Activated CD8-positive, alpha-beta T cell treated with anti-CD3 and anti-CD28 coated beads, Interleukin-2, amount 10 ng/mL, durations not matched to agents 7 days and 5 days (primary cell): ENCODE measurements around the gene NPC2. TPM values are rescaled to one million over a fixed set of nuclear protein-coding genes. Genes with fewer than 3 reads are reported as not detected.

ENCODE experiments used
- ATAC-seq: fragments of 150-1000 bp; cut with Tn5 transposase; one replicate; pipeline ENCODE4 v1.10.0; 2021; ENCODE audit warnings: moderate library complexity
- CTCF ChIA-PET: fragments of 350-600 bp; sonication (Branson Sonifier 250); formaldehyde crosslinking; loops from one replicate; lab custom pipeline; 2021; ENCODE audit warnings: antibody characterized with exemption; lab: Charles Lee
- POLR2A ChIA-PET: fragments of 350-600 bp; sonication (Branson Sonifier 250); formaldehyde crosslinking; loops from one replicate; lab custom pipeline; 2021; ENCODE audit warnings: antibody characterized with exemption; lab: Charles Lee
- DNase-seq: peaks from one replicate; pipeline ENCODE4 v3.0.0-alpha.2; 2020
- H3K27ac Mint-ChIP-seq: one replicate; pipeline ENCODE4 v1.8.0; 2021; ENCODE audit warnings: mild to moderate bottlenecking, mixed read lengths
- H3K27me3 Mint-ChIP-seq: one replicate; pipeline ENCODE4 v1.8.0; 2021; ENCODE audit warnings: low read depth, mixed read lengths
- H3K36me3 Mint-ChIP-seq: one replicate; pipeline ENCODE4 v1.8.0; 2021; ENCODE audit warnings: low read depth, mixed read lengths
- H3K4me1 Mint-ChIP-seq: one replicate; pipeline ENCODE4 v1.8.0; 2021; ENCODE audit warnings: low read depth, mixed read lengths
- H3K4me3 Mint-ChIP-seq: one replicate; pipeline ENCODE4 v1.8.0; 2021; ENCODE audit warnings: mild to moderate bottlenecking, mixed read lengths
- H3K9me3 Mint-ChIP-seq: one replicate; pipeline ENCODE4 v1.8.0; 2022; ENCODE audit warnings: mixed read lengths; ENCODE audit not compliant: insufficient read depth
- total RNA-seq, 2 experiments: library from RNA; stranded (reverse); gene quantifications; one replicate each; pipeline ENCODE4 v1.2.3, GENCODE V29; 2021

NPC2 gene
- total RNA-seq, 2 experiments from 2014 or later = 31.4 to 32.2 TPM

- ChIA-PET CTCF (interaction anchor here (1.2 kb wide), 1 partner anchor 10 kb away, joined by 3 read pairs; no protein-coding TSS in a partner anchor), POLR2A (no interaction called here)
- ATAC-seq = no peak
- Mint-ChIP-seq H3K27ac (peak overlapping the region; percentile 68), H3K27me3 (no peaks in the 10 kb centered on the region), H3K36me3 (peaks cover 12% of the 10 kb centered on the region), H3K4me1 (peaks cover 21% of the 10 kb centered on the region), H3K9me3 (no peaks in the 10 kb centered on the region), H3K4me3 (no peak overlapping the region)
- DNase-seq = no peak
Observed at GRCh38 chr14:74495356-74495755, 2.3 kb upstream of the NPC2 start.

- peak; percentile 96 for ATAC-seq
- peaks cover 12% of the 10 kb centered on the region for H3K36me3 Mint-ChIP-seq
- peaks cover 30% of the 10 kb centered on the region for H3K4me1 Mint-ChIP-seq
- POLR2A ChIA-PET = no interaction called here
- H3K27me3 Mint-ChIP-seq = no peaks in the 10 kb centered on the region
- no peak within 1 kb of the TSS for H3K4me3 Mint-ChIP-seq
- H3K9me3 Mint-ChIP-seq = no peaks in the 10 kb centered on the region
- DNase-seq = peak; percentile 100
- H3K27ac Mint-ChIP-seq = peak within 1 kb of the TSS; percentile 90
- CTCF ChIA-PET = interaction anchor here (0.6 to 2.7 kb wide), 10 partner anchors 8 to 242 kb away, joined by 3 to 7 read pairs (median 4); partner anchors contain the start of gene ABCD4
Observed at GRCh38 chr14:74493343-74494261, 497 bp upstream of the NPC2 start, which contains the start of gene ISCA2. Gene ISCA2, plus strand, starts transcription at chr14:74493765. Its CDS starts 10 bp downstream, at chr14:74493775.

- H3K27ac Mint-ChIP-seq = no peak overlapping the region
- H3K4me1 Mint-ChIP-seq = peaks cover 30% of the 10 kb centered on the region
- DNase-seq = peak; percentile 39
- POLR2A ChIA-PET = no interaction called here
- CTCF ChIA-PET = interaction anchor here (0.7 to 2.7 kb wide), 8 partner anchors 10 to 190 kb away, joined by 3 to 7 read pairs (median 5); partner anchors contain the start of gene ABCD4
- H3K9me3 Mint-ChIP-seq = no peaks in the 10 kb centered on the region
- ATAC-seq = no peak
- no peaks in the 10 kb centered on the region for H3K27me3 Mint-ChIP-seq
- peaks cover 12% of the 10 kb centered on the region for H3K36me3 Mint-ChIP-seq
- H3K4me3 Mint-ChIP-seq = no peak overlapping the region
Observed at GRCh38 chr14:74491956-74492775, 939 bp downstream of the NPC2 start.

- ATAC-seq (no peak), DNase-seq (no peak)
- POLR2A ChIA-PET = no interaction called here
- CTCF ChIA-PET = interaction anchor here (1.2 to 1.8 kb wide), 2 partner anchors 12 to 127 kb away, joined by 4 to 5 read pairs; no protein-coding TSS in a partner anchor
- H3K27ac Mint-ChIP-seq = no peak overlapping the region
- H3K4me3 Mint-ChIP-seq = no peak overlapping the region
- H3K4me1 Mint-ChIP-seq = peaks cover 24% of the 10 kb centered on the region
- no peaks in the 10 kb centered on the region for H3K9me3 Mint-ChIP-seq
- H3K36me3 Mint-ChIP-seq = peaks cover 7% of the 10 kb centered on the region
- H3K27me3 Mint-ChIP-seq = no peaks in the 10 kb centered on the region
Observed at GRCh38 chr14:74490486-74490885, 2.6 kb downstream of the NPC2 start.

- H3K4me3 Mint-ChIP-seq = no peak overlapping the region
Observed at GRCh38 chr14:74488786-74489397, 4.2 kb downstream of the NPC2 start.

GRCh38 chr14:74486164-74486563 lies 6.9 kb downstream of the NPC2 start:
- no peaks in the 10 kb centered on the region for H3K27me3 Mint-ChIP-seq
- POLR2A ChIA-PET = no interaction called here
- CTCF ChIA-PET = interaction anchor here (1.0 to 2.1 kb wide), 3 partner anchors 8 to 27 kb away, joined by 3 to 8 read pairs (median 5); no protein-coding TSS in a partner anchor

More at GRCh38 chr14:74488786-74489397, 4.2 kb downstream of the NPC2 start:
- Mint-ChIP-seq H3K9me3 (no peaks in the 10 kb centered on the region), H3K27me3 (no peaks in the 10 kb centered on the region), H3K27ac (no peak overlapping the region), H3K36me3 (peaks cover 2% of the 10 kb centered on the region), H3K4me1 (peaks cover 9% of the 10 kb centered on the region)
- POLR2A ChIA-PET = interaction anchor here (0.7 kb wide), 1 partner anchor 9 kb away, joined by 3 read pairs; no protein-coding TSS in a partner anchor
- CTCF ChIA-PET = interaction anchor here (0.9 kb wide), 1 partner anchor 108 kb away, joined by 3 read pairs; no protein-coding TSS in a partner anchor
- no peak for ATAC-seq
- DNase-seq = no peak

DNA sequence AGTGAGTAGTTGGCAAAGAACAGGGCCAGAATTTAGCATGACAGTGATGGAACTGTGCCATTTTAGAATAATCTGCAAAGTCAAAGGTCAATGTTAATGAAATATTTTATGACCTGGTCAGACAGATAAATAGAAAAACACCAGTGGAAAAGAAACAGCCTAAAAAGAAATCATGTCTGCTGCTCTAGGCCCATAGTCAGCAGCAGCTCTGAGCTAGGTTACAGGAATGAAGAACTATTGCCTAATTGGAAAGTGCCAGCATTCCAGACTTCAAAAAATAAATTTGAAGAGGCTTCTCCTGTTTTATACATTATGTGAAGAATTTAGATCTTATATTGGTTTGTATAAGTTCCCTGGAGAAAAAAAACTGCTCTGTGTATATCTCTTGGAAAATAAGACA lies 9.8 kb downstream of the NPC2 start:
- Mint-ChIP-seq H3K4me1 (no peaks in the 10 kb centered on the region), H3K36me3 (peaks cover 6% of the 10 kb centered on the region), H3K27me3 (no peaks in the 10 kb centered on the region), H3K27ac (no peak overlapping the region), H3K9me3 (no peaks in the 10 kb centered on the region), H3K4me3 (no peak overlapping the region)
- no peak for ATAC-seq
- CTCF ChIA-PET = no interaction called here
- POLR2A ChIA-PET = interaction anchor here (0.7 kb wide), 1 partner anchor 112 kb away, joined by 3 read pairs; no protein-coding TSS in a partner anchor
- DNase-seq = no peak

More at GRCh38 chr14:74486164-74486563, 6.9 kb downstream of the NPC2 start:
- Mint-ChIP-seq H3K36me3 (peaks cover 3% of the 10 kb centered on the region), H3K4me3 (no peak overlapping the region), H3K27ac (no peak overlapping the region), H3K4me1 (peaks cover 9% of the 10 kb centered on the region), H3K9me3 (no peaks in the 10 kb centered on the region)
- ATAC-seq = no peak
- no peak for DNase-seq

DNA sequence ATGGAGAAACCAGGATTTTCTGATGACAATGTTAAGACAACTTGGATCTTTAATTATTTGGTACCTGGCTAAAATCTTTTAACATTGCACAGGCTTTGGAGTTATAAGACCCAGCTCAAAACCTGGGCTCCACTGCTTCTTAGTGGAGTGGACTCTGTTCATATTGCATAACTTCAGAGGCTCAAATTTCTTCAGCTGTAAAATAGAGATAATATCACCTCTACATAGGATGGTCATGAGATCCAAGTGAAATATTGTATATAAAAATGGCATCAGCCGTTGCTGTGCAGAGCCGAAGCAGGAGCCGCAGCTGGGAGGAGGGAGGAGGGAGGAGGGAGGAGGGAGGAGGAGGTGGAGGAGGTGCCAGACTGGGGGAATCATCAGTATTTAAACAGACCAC lies 10.5 kb downstream of the NPC2 start:
- H3K4me1 Mint-ChIP-seq = no peaks in the 10 kb centered on the region
- no peak for ATAC-seq
- H3K4me3 Mint-ChIP-seq = no peak overlapping the region
- no peak for DNase-seq
- H3K36me3 Mint-ChIP-seq = peaks cover 6% of the 10 kb centered on the region
- no peaks in the 10 kb centered on the region for H3K27me3 Mint-ChIP-seq
- POLR2A ChIA-PET = no interaction called here
- no peaks in the 10 kb centered on the region for H3K9me3 Mint-ChIP-seq
- CTCF ChIA-PET = no interaction called here
- no peak overlapping the region for H3K27ac Mint-ChIP-seq

GRCh38 chr14:74480046-74480445 lies 13.1 kb downstream of the NPC2 start:
- H3K4me1 Mint-ChIP-seq = no peaks in the 10 kb centered on the region
- peaks cover 6% of the 10 kb centered on the region for H3K36me3 Mint-ChIP-seq
- no peak for ATAC-seq
- H3K9me3 Mint-ChIP-seq = no peaks in the 10 kb centered on the region
- H3K27me3 Mint-ChIP-seq = no peaks in the 10 kb centered on the region
- no peak for DNase-seq
- ChIA-PET CTCF (interaction anchor here (1.2 kb wide), 1 partner anchor 17 kb away, joined by 5 read pairs; no protein-coding TSS in a partner anchor), POLR2A (interaction anchor here (0.6 to 1.4 kb wide), 3 partner anchors 9 to 19 kb away, joined by 3 read pairs; no protein-coding TSS in a partner anchor)
- no peak overlapping the region for H3K4me3 Mint-ChIP-seq
- no peak overlapping the region for H3K27ac Mint-ChIP-seq

- DNase-seq (no peak), ATAC-seq (no peak)
- Mint-ChIP-seq H3K4me1 (no peaks in the 10 kb centered on the region), H3K4me3 (no peak overlapping the region), H3K9me3 (no peaks in the 10 kb centered on the region), H3K27ac (no peak overlapping the region), H3K27me3 (no peaks in the 10 kb centered on the region), H3K36me3 (peaks cover 6% of the 10 kb centered on the region)
- POLR2A ChIA-PET = interaction anchor here (1.4 kb wide), 1 partner anchor 14 kb away, joined by 3 read pairs; no protein-coding TSS in a partner anchor
- CTCF ChIA-PET = interaction anchor here (1.2 kb wide), 1 partner anchor 18 kb away, joined by 5 read pairs; no protein-coding TSS in a partner anchor
Observed at GRCh38 chr14:74478996-74479635, 14.0 kb downstream of the NPC2 start.
